IgD-negative memory B cell (primary cell): ENCODE measurements around the gene GOLGA6L24. TPM values are rescaled to one million over a fixed set of nuclear protein-coding genes. Genes with fewer than 3 reads are reported as not detected.

Experiments
- polyA plus RNA-seq: library from polyadenylated mRNA; unstranded; fragments of 300-500 nt; fragmentation: Illumina TruSeq; gene quantifications from one replicate; pipeline ENCODE4 v1.2.3, GENCODE V29; 2021

The GOLGA6L24 gene
- polyA plus RNA-seq, 1 donor from 2014 or later: not detected

Other genes starting within 250 kb of the GOLGA6L24 start
- gene HERC2, start 35.9 kb downstream of the GOLGA6L24 start, polyA plus RNA-seq: 7.8 TPM
- gene GOLGA8F, start 20.6 kb upstream of the GOLGA6L24 start, polyA plus RNA-seq: not detected
- not detected for gene GOLGA8G, start 174.9 kb upstream of the GOLGA6L24 start, polyA plus RNA-seq
- not detected for gene GOLGA6L25, start 195.5 kb upstream of the GOLGA6L24 start, polyA plus RNA-seq